Naive B cell (primary cell): ENCODE measurements around the gene OTOG. TPM values are rescaled to one million over a fixed set of nuclear protein-coding genes. Genes with fewer than 3 reads are reported as not detected.
A peak's percentile ranks its signal among the peaks of the same experiment; 100 is the strongest.

ENCODE experiments used
- ATAC-seq, 2 donors: fragments of 150-1000 bp; cut with Tn5 transposase; 2 replicates each; pipeline ENCODE4 v1.10.0; 2021; ENCODE audit warnings: low read depth in 2 of 2, mild to moderate bottlenecking in 2 of 2, moderate library complexity in 2 of 2
- DNase-seq: peaks from one replicate; pipeline ENCODE4 v3.0.0; 2022
- H3K27ac Mint-ChIP-seq, 6 donors: one replicate each; pipeline ENCODE4 v1.8.0; 2020 to 2022; ENCODE audit warnings: mild to moderate bottlenecking in 6 of 6, mixed read lengths in 6 of 6, moderate library complexity in 5 of 6, inconsistent platforms in 2 of 6
- H3K27me3 Mint-ChIP-seq, 3 donors: one replicate each; pipeline ENCODE4 v1.8.0; 2021 to 2022; ENCODE audit warnings: mixed read lengths in 3 of 3, mild to moderate bottlenecking in 1 of 3
- H3K36me3 Mint-ChIP-seq, 2 donors: one replicate each; pipeline ENCODE4 v1.8.0; 2020 to 2022; ENCODE audit warnings: mixed read lengths in 2 of 2, inconsistent platforms in 1 of 2, mild to moderate bottlenecking in 1 of 2
- H3K4me1 Mint-ChIP-seq, 3 donors: one replicate each; pipeline ENCODE4 v1.8.0; 2020 to 2022; ENCODE audit warnings: mixed read lengths in 3 of 3, inconsistent platforms in 1 of 3, mild to moderate bottlenecking in 1 of 3, moderate library complexity in 1 of 3
- H3K4me3 Mint-ChIP-seq, 8 donors: one replicate each; pipeline ENCODE4 v1.8.0; 2020 to 2022; ENCODE audit warnings: mild to moderate bottlenecking in 8 of 8, mixed read lengths in 8 of 8, moderate library complexity in 8 of 8, inconsistent platforms in 2 of 8
- H3K9me3 Mint-ChIP-seq, 7 donors: one replicate each; pipeline ENCODE4 v1.8.0; 2020 to 2022; ENCODE audit warnings: mixed read lengths in 7 of 7, mild to moderate bottlenecking in 5 of 7, inconsistent platforms in 2 of 7, moderate library complexity in 1 of 7
- polyA plus RNA-seq, 6 donors: library from polyadenylated mRNA; unstranded; fragments of 300-500 nt; fragmentation: Illumina TruSeq; gene quantifications; one replicate each; pipeline ENCODE4 v1.2.3, GENCODE V29; 2021; ENCODE audit warnings: low read depth in 6 of 6

The OTOG gene
- polyA plus RNA-seq, 6 donors from 2014 or later: not detected

DNA sequence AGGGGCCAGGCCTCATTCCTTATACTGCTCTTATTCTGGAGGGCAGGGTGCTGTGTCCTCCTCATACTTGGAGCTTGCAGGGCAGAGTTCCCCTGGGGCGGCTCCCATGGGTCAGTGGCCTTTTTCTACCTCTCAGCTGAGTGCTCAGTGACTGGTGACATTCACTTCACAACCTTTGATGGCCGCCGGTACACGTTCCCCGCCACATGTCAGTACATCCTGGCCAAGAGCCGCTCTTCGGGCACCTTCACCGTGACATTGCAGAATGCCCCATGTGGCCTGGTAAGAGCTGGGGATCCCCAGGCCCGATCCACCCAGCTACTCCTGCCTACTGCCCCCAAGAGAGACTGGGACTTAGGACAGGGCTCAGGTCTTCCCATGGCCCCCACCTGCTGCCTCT lies 14.5 kb downstream of the OTOG start:
- DNase-seq (no peak), ATAC-seq (no peak)
- H3K36me3 Mint-ChIP-seq: no peaks in the 10 kb centered on the region
- no peaks in the 10 kb centered on the region for H3K9me3 Mint-ChIP-seq
- no peaks in the 10 kb centered on the region for H3K4me1 Mint-ChIP-seq
- H3K27ac Mint-ChIP-seq: peak overlapping the region in 1 of 6 donors; percentile 40
- no peak overlapping the region for H3K4me3 Mint-ChIP-seq
- H3K27me3 Mint-ChIP-seq: peaks cover 14 to 28% (median 20%) of the 10 kb centered on the region in 3 donors

DNA sequence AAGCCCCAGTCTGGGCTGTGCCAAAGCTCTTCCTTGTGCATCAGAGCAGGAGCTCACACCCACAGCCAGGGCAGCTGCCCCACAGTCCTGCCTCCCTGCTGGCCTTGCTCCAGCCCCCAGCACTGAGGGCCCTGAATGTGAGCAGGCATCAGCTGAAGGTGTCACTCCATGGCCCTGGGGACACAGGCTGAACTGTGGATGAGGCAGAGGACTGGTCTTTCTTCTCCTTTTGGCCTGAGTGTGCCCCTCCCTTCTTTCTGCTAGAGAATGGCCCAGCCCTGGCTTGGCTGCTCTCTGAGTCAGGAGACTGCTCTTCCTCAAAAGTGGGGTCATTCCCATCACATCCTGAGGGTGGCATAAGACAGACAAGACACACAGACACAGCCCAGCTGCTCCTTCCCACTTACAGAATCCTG lies 16.2 kb downstream of the OTOG start:
- peaks cover 0 to 1% (median 0%) of the 10 kb centered on the region in 7 donors for H3K9me3 Mint-ChIP-seq
- DNase-seq: no peak
- no peak for ATAC-seq
- H3K4me3 Mint-ChIP-seq: no peak overlapping the region
- H3K27ac Mint-ChIP-seq: no peak overlapping the region
- no peaks in the 10 kb centered on the region for H3K36me3 Mint-ChIP-seq
- H3K27me3 Mint-ChIP-seq: peaks cover 11 to 21% (median 17%) of the 10 kb centered on the region in 3 donors
- H3K4me1 Mint-ChIP-seq: no peaks in the 10 kb centered on the region

GRCh38 chr11:17563961-17564686 lies 17.1 kb downstream of the OTOG start:
- DNase-seq: no peak
- H3K4me3 Mint-ChIP-seq: no peak overlapping the region
- H3K4me1 Mint-ChIP-seq: no peaks in the 10 kb centered on the region
- no peak overlapping the region for H3K27ac Mint-ChIP-seq
- ATAC-seq: no peak
- H3K36me3 Mint-ChIP-seq: no peaks in the 10 kb centered on the region
- H3K27me3 Mint-ChIP-seq: peaks cover 5 to 18% (median 13%) of the 10 kb centered on the region in 3 donors
- peaks cover 0 to 1% (median 0%) of the 10 kb centered on the region in 7 donors for H3K9me3 Mint-ChIP-seq

DNA sequence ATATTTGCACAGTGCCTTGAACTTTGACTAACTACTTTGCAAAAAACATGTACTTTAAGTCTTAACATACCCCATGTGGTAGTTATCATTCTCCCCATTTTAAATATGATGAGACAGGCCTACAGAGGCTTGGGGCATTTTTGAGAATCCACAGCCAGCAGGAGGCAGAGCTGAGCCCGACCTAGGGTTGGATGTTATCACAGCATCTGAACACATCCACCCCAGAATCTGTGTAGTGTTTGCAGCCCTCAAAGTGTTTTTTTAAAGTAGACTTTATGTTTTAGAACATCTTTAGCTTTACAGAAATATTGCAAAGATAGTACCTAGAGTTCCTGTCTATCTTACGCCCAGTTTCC lies 17.6 kb downstream of the OTOG start:
- Mint-ChIP-seq H3K27me3 (peaks cover 5 to 21% (median 18%) of the 10 kb centered on the region in 3 donors), H3K9me3 (peaks cover 0 to 1% (median 0%) of the 10 kb centered on the region in 7 donors), H3K36me3 (no peaks in the 10 kb centered on the region), H3K4me3 (no peak overlapping the region), H3K27ac (no peak overlapping the region), H3K4me1 (no peaks in the 10 kb centered on the region)
- no peak for ATAC-seq
- no peak for DNase-seq

GRCh38 chr11:17568944-17569343 lies 21.9 kb downstream of the OTOG start:
- no peak overlapping the region for H3K4me3 Mint-ChIP-seq
- DNase-seq (no peak), ATAC-seq (no peak)
- peaks cover 9 to 40% (median 17%) of the 10 kb centered on the region in 3 donors for H3K27me3 Mint-ChIP-seq
- peaks cover 0 to 1% (median 0%) of the 10 kb centered on the region in 7 donors for H3K9me3 Mint-ChIP-seq
- H3K27ac Mint-ChIP-seq: no peak overlapping the region
- H3K36me3 Mint-ChIP-seq: no peaks in the 10 kb centered on the region
- H3K4me1 Mint-ChIP-seq: peaks cover 0 to 9% (median 0%) of the 10 kb centered on the region in 3 donors

DNA sequence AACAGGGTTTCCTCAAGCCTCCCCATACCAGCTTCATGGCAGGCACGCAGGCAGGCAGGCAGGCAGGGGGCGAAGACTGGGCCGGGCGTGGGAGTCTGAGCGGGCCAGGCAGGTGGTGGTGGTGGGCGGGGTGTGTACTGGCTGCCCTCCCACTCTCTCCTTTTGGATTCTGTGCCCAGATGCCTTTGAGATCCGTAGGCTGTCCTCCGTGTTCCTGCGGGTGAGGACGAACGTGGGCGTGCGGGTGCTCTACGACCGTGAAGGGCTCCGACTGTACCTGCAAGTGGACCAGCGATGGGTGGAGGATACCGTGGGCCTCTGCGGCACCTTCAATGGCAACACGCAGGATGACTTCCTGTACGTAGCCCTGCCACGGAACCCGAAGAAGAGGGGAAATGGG lies 23.0 kb downstream of the OTOG start:
- peaks cover 0 to 9% (median 0%) of the 10 kb centered on the region in 3 donors for H3K4me1 Mint-ChIP-seq
- peaks cover 9 to 40% (median 17%) of the 10 kb centered on the region in 3 donors for H3K27me3 Mint-ChIP-seq
- DNase-seq (no peak), ATAC-seq (no peak)
- no peak overlapping the region for H3K4me3 Mint-ChIP-seq
- no peak overlapping the region for H3K27ac Mint-ChIP-seq
- peaks cover 0 to 1% (median 0%) of the 10 kb centered on the region in 7 donors for H3K9me3 Mint-ChIP-seq
- H3K36me3 Mint-ChIP-seq: no peaks in the 10 kb centered on the region

- Mint-ChIP-seq H3K36me3 (no peaks in the 10 kb centered on the region), H3K27me3 (peaks cover 4 to 40% (median 17%) of the 10 kb centered on the region in 3 donors), H3K27ac (no peak overlapping the region), H3K4me1 (peaks cover 0 to 9% (median 0%) of the 10 kb centered on the region in 3 donors), H3K9me3 (peaks cover 0 to 1% (median 0%) of the 10 kb centered on the region in 7 donors), H3K4me3 (no peak overlapping the region)
- DNase-seq (no peak), ATAC-seq (no peak)
Observed at GRCh38 chr11:17571431-17572358, 24.6 kb downstream of the OTOG start.

- Mint-ChIP-seq H3K9me3 (peaks cover 0 to 1% (median 0%) of the 10 kb centered on the region in 7 donors), H3K27me3 (peaks cover 4 to 39% (median 17%) of the 10 kb centered on the region in 3 donors), H3K4me1 (peaks cover 0 to 9% (median 0%) of the 10 kb centered on the region in 3 donors), H3K36me3 (no peaks in the 10 kb centered on the region), H3K4me3 (no peak overlapping the region), H3K27ac (peak overlapping the region in 1 of 6 donors; percentile 5)
- ATAC-seq (peak; percentile 38 to 61), DNase-seq (no peak)
Observed at GRCh38 chr11:17572359-17572690, 25.3 kb downstream of the OTOG start.

GRCh38 chr11:17572791-17573460 lies 25.9 kb downstream of the OTOG start:
- DNase-seq: no peak
- Mint-ChIP-seq H3K27ac (peak overlapping the region in 1 of 6 donors; percentile 47), H3K4me3 (no peak overlapping the region), H3K36me3 (no peaks in the 10 kb centered on the region), H3K9me3 (no peaks in the 10 kb centered on the region), H3K27me3 (peaks cover 4 to 33% (median 17%) of the 10 kb centered on the region in 3 donors), H3K4me1 (peaks cover 0 to 9% (median 0%) of the 10 kb centered on the region in 3 donors)
- no peak for ATAC-seq

DNA sequence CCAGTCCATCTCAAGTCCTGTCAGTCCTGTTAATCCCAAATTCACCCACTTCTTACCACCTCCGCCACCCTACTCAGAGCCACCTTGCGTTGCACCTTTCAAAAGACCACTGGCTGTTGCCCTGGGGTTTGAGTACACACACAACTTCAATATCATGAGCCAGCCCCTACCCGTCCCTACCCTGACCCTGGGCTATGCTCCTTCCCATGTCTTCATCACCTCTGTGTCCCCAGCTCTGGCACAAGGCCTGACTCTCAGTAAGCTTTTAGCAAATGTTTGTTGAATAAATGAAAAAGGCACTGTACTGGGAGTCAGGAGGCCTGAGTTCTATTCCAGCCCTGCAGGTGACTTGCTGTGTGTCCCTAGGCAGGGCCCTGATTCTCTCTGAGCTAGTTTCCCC lies 26.5 kb downstream of the OTOG start:
- no peaks in the 10 kb centered on the region for H3K9me3 Mint-ChIP-seq
- H3K27ac Mint-ChIP-seq: peak overlapping the region in 1 of 6 donors; percentile 47
- ATAC-seq: no peak

GRCh38 chr11:17574141-17575091 lies 27.4 kb downstream of the OTOG start:
- no peak overlapping the region for H3K27ac Mint-ChIP-seq

More for the DNA sequence above, 26.5 kb downstream of the OTOG start:
- H3K4me1 Mint-ChIP-seq: peaks cover 0 to 9% (median 0%) of the 10 kb centered on the region in 3 donors
- no peak for DNase-seq
- H3K27me3 Mint-ChIP-seq: peaks cover 4 to 32% (median 22%) of the 10 kb centered on the region in 3 donors
- no peak overlapping the region for H3K4me3 Mint-ChIP-seq
- H3K36me3 Mint-ChIP-seq: no peaks in the 10 kb centered on the region

More at GRCh38 chr11:17574141-17575091, 27.4 kb downstream of the OTOG start:
- Mint-ChIP-seq H3K27me3 (peaks cover 4 to 28% (median 19%) of the 10 kb centered on the region in 3 donors), H3K4me3 (no peak overlapping the region), H3K9me3 (no peaks in the 10 kb centered on the region), H3K36me3 (no peaks in the 10 kb centered on the region), H3K4me1 (peaks cover 0 to 9% (median 0%) of the 10 kb centered on the region in 3 donors)
- ATAC-seq (no peak), DNase-seq (no peak)
